ENCODE data around the gene METAP1.

METAP1 gene

GRCh38 chr4:98993419-98994071, 2.0 kb upstream of the METAP1 start (continued):
- TF ChIP-seq POU6F1 (CRISPR knock-in tag; IDR thresholded peaks at IDR 0.05; ENCODE audit: borderline replicate concordance, low read depth) (no peak), ZNF565 (CRISPR knock-in tag; conservative IDR thresholded peaks at IDR 0.05; ENCODE audit: low read depth) (no peak), ZFP3 (CRISPR knock-in tag; IDR thresholded peaks at IDR 0.05) (no peak), ESRRG (CRISPR knock-in tag; IDR thresholded peaks at IDR 0.05) (no peak), CSRNP3 (CRISPR knock-in tag; IDR thresholded peaks at IDR 0.05) (no peak), ZFP30 (CRISPR knock-in tag; IDR thresholded peaks at IDR 0.05) (no peak), TSHZ2 (CRISPR knock-in tag; IDR thresholded peaks at IDR 0.05) (no peak), CSDC2 (CRISPR knock-in tag; IDR thresholded peaks at IDR 0.05) (no peak)

GRCh38 chr4:98994474-98995182, 893 bp upstream of the METAP1 start:
- TF ChIP-seq RARB (CRISPR knock-in tag; IDR thresholded peaks at IDR 0.05) (no peak), TOX (CRISPR knock-in tag; IDR thresholded peaks at IDR 0.05; ENCODE audit: borderline replicate concordance) (no peak), SNAI2 (CRISPR knock-in tag; IDR thresholded peaks at IDR 0.05) (no peak), POU6F1 (CRISPR knock-in tag; IDR thresholded peaks at IDR 0.05; ENCODE audit: borderline replicate concordance, low read depth) (no peak), ZNF565 (CRISPR knock-in tag; conservative IDR thresholded peaks at IDR 0.05; ENCODE audit: low read depth) (no peak), ZNF70 (CRISPR knock-in tag; IDR thresholded peaks at IDR 0.05) (no peak), OSR1 (CRISPR knock-in tag; IDR thresholded peaks at IDR 0.05) (no peak), ZFP30 (CRISPR knock-in tag; IDR thresholded peaks at IDR 0.05) (no peak), GLIS3 (CRISPR knock-in tag; IDR thresholded peaks at IDR 0.05) (no peak), CSRNP3 (CRISPR knock-in tag; IDR thresholded peaks at IDR 0.05) (no peak), PPARA (CRISPR knock-in tag; IDR thresholded peaks at IDR 0.05; ENCODE audit: borderline replicate concordance) (no peak), CSDC2 (CRISPR knock-in tag; IDR thresholded peaks at IDR 0.05) (no peak), CREB5 (CRISPR knock-in tag; IDR thresholded peaks at IDR 0.05; ENCODE audit: low read depth) (no peak), PATZ1 (CRISPR knock-in tag; IDR thresholded peaks at IDR 0.05; ENCODE audit: borderline replicate concordance) (no peak), TSHZ2 (CRISPR knock-in tag; IDR thresholded peaks at IDR 0.05) (no peak), ZFP3 (CRISPR knock-in tag; IDR thresholded peaks at IDR 0.05) (no peak), TCF4 (CRISPR knock-in tag; IDR thresholded peaks at IDR 0.05; ENCODE audit: borderline replicate concordance) (no peak), ESRRG (CRISPR knock-in tag; IDR thresholded peaks at IDR 0.05) (no peak), BACH2 (CRISPR knock-in tag; IDR thresholded peaks at IDR 0.05; ENCODE audit: borderline replicate concordance) (no peak), ZNF8 (CRISPR knock-in tag; IDR thresholded peaks at IDR 0.05) (no peak)
- ATAC-seq: no peak; the same call in 2 of the 3 replicates

Data from SK-N-SH treated with all-trans-retinoic acid at 6 μM for 48 hours (cell line).